Measurements from ENCODE around the gene DNAJC21. TPM values are rescaled to one million over a fixed set of nuclear protein-coding genes. Genes with fewer than 3 reads are reported as not detected.
"Not testable (repeated sequence)": the region's sequence is repeated elsewhere in the genome, so short reads cannot be mapped to it uniquely, and the experiment has no call there.

Gene DNAJC21
- total RNA-seq, 3 donors from 2014 or later (not counting 1 experiment from before 2014, with no cell fraction given), result 46.8 to 57.9 (median 56.1) TPM

- ATAC-seq (peak; percentile 2 to 18 (median 15)), DNase-seq (no peak)
- no peak for TF ChIP-seq CTCF (IDR thresholded peaks at IDR 0.05)
- H3K9me3 Mint-ChIP-seq, result no peaks in the 10 kb centered on the region
- H3K27ac ChIP-seq (ENCODE audit: low read length), result peak overlapping the region; percentile 81
- H3K4me1 Mint-ChIP-seq, result peaks cover 18 to 32% of the 10 kb centered on the region in 2 donors
- H3K36me3 ChIP-seq (ENCODE audit: control insufficient read depth, insufficient read depth, low read length), result peaks cover 28% of the 10 kb centered on the region
- intact Hi-C loops (cut with micrococcal nuclease), result loop anchor here (1.0 to 5.0 kb wide), 5 partner anchors 13 to 1474 kb away; partner anchors contain the start of genes AMACR, DNAJC21, TARS1 and TTC23L
- no peaks in the 10 kb centered on the region for H3K9me3 ChIP-seq (ENCODE audit: control insufficient read depth, insufficient read depth, low read length)
- no peaks in the 10 kb centered on the region for H3K27me3 ChIP-seq (ENCODE audit: control insufficient read depth, insufficient read depth, low read length)
- peak overlapping the region; percentile 93 for H3K4me3 ChIP-seq (ENCODE audit: low read length)
- WGBS (ENCODE audit: insufficient coverage), result 0% methylated on average over 20 of the region's 20 CpGs
- H3K36me3 Mint-ChIP-seq, result peaks cover 7% of the 10 kb centered on the region
- no peak overlapping the region for H3K27ac Mint-ChIP-seq
- no peak overlapping the region for H3K4me3 Mint-ChIP-seq
- H3K27me3 Mint-ChIP-seq (ENCODE audit: low read depth in 2 of 2), result no peaks in the 10 kb centered on the region
- H3K4me1 ChIP-seq (ENCODE audit: control insufficient read depth, insufficient read depth, low read length), result peaks cover 13% of the 10 kb centered on the region
These were observed 13.5 kb upstream of the DNAJC21 start for GRCh38 chr5:34915856-34916192.

GRCh38 chr5:34916518-34916917, 12.8 kb upstream of the DNAJC21 start:
- intact Hi-C loops (cut with micrococcal nuclease), result loop anchor here (5.0 kb wide), 4 partner anchors 79 to 1474 kb away; partner anchors contain the start of genes AMACR, TARS1 and TTC23L
- TF ChIP-seq CTCF (IDR thresholded peaks at IDR 0.05), result no peak
- Mint-ChIP-seq H3K36me3 (peaks cover 7% of the 10 kb centered on the region), H3K27me3 (ENCODE audit: low read depth in 2 of 2) (no peaks in the 10 kb centered on the region), H3K9me3 (no peaks in the 10 kb centered on the region), H3K4me3 (no peak overlapping the region), H3K27ac (no peak overlapping the region), H3K4me1 (peaks cover 18 to 32% of the 10 kb centered on the region in 2 donors)
- Histone ChIP-seq H3K27ac (ENCODE audit: low read length) (no peak overlapping the region), H3K27me3 (ENCODE audit: control insufficient read depth, insufficient read depth, low read length) (no peaks in the 10 kb centered on the region), H3K4me1 (ENCODE audit: control insufficient read depth, insufficient read depth, low read length) (peaks cover 13% of the 10 kb centered on the region), H3K36me3 (ENCODE audit: control insufficient read depth, insufficient read depth, low read length) (peaks cover 28% of the 10 kb centered on the region), H3K4me3 (ENCODE audit: low read length) (peak overlapping the region; percentile 93), H3K9me3 (ENCODE audit: control insufficient read depth, insufficient read depth, low read length) (no peaks in the 10 kb centered on the region)
- no peak for DNase-seq
- ATAC-seq, result no peak
- 34% methylated on average over 6 of the region's 6 CpGs for WGBS (ENCODE audit: insufficient coverage)

GRCh38 chr5:34918025-34918424, 11.3 kb upstream of the DNAJC21 start:
- no peaks in the 10 kb centered on the region for H3K27me3 Mint-ChIP-seq (ENCODE audit: low read depth in 2 of 2)
- no peak overlapping the region for H3K27ac ChIP-seq (ENCODE audit: low read length)
- no peak overlapping the region for H3K4me3 ChIP-seq (ENCODE audit: low read length)
- peaks cover 12 to 32% of the 10 kb centered on the region in 2 donors for H3K4me1 Mint-ChIP-seq
- peak overlapping the region in 1 of 2 donors; percentile 4 for H3K27ac Mint-ChIP-seq
- peaks cover 13% of the 10 kb centered on the region for H3K4me1 ChIP-seq (ENCODE audit: control insufficient read depth, insufficient read depth, low read length)
- no peaks in the 10 kb centered on the region for H3K27me3 ChIP-seq (ENCODE audit: control insufficient read depth, insufficient read depth, low read length)
- peaks cover 33% of the 10 kb centered on the region for H3K36me3 ChIP-seq (ENCODE audit: control insufficient read depth, insufficient read depth, low read length)
- peaks cover 7% of the 10 kb centered on the region for H3K36me3 Mint-ChIP-seq
- no peak for TF ChIP-seq CTCF (IDR thresholded peaks at IDR 0.05)
- intact Hi-C loops (cut with micrococcal nuclease), result loop anchor here (5.0 kb wide), 4 partner anchors 81 to 1476 kb away; partner anchors contain the start of genes AMACR, TARS1 and TTC23L
- H3K4me3 Mint-ChIP-seq, result no peak overlapping the region
- ATAC-seq (no peak), DNase-seq (no peak)
- no peaks in the 10 kb centered on the region for H3K9me3 ChIP-seq (ENCODE audit: control insufficient read depth, insufficient read depth, low read length)
- no peaks in the 10 kb centered on the region for H3K9me3 Mint-ChIP-seq
- WGBS (ENCODE audit: insufficient coverage), result 100% methylated on average over 3 of the region's 4 CpGs

GRCh38 chr5:34919077-34919476, 10.3 kb upstream of the DNAJC21 start:
- ATAC-seq (no peak), DNase-seq (peak in 1 of 2 donors; percentile 16)
- Histone ChIP-seq H3K9me3 (ENCODE audit: control insufficient read depth, insufficient read depth, low read length) (no peaks in the 10 kb centered on the region), H3K4me3 (ENCODE audit: low read length) (no peak overlapping the region), H3K27me3 (ENCODE audit: control insufficient read depth, insufficient read depth, low read length) (no peaks in the 10 kb centered on the region), H3K27ac (ENCODE audit: low read length) (no peak overlapping the region), H3K4me1 (ENCODE audit: control insufficient read depth, insufficient read depth, low read length) (peaks cover 13% of the 10 kb centered on the region), H3K36me3 (ENCODE audit: control insufficient read depth, insufficient read depth, low read length) (peaks cover 43% of the 10 kb centered on the region)
- WGBS (ENCODE audit: insufficient coverage), result 88% methylated on average over 4 of the region's 4 CpGs
- Mint-ChIP-seq H3K27me3 (ENCODE audit: low read depth in 2 of 2) (no peaks in the 10 kb centered on the region), H3K36me3 (peaks cover 12% of the 10 kb centered on the region), H3K9me3 (no peaks in the 10 kb centered on the region), H3K4me1 (peaks cover 12 to 28% of the 10 kb centered on the region in 2 donors), H3K4me3 (no peak overlapping the region), H3K27ac (no peak overlapping the region)
- intact Hi-C loops (cut with micrococcal nuclease), result loop anchor here (5.0 kb wide), 4 partner anchors 82 to 1477 kb away; partner anchors contain the start of genes AMACR, TARS1 and TTC23L
- TF ChIP-seq CTCF (IDR thresholded peaks at IDR 0.05), result no peak

- H3K4me1 Mint-ChIP-seq; H3K4me3 ChIP-seq (ENCODE audit: low read length); H3K27ac ChIP-seq (ENCODE audit: low read length); H3K9me3 ChIP-seq (ENCODE audit: control insufficient read depth, insufficient read depth, low read length); intact Hi-C loops (cut with micrococcal nuclease); DNase-seq; H3K9me3 Mint-ChIP-seq; H3K4me3 Mint-ChIP-seq; H3K27ac Mint-ChIP-seq; H3K27me3 ChIP-seq (ENCODE audit: control insufficient read depth, insufficient read depth, low read length); H3K4me1 ChIP-seq (ENCODE audit: control insufficient read depth, insufficient read depth, low read length); H3K27me3 Mint-ChIP-seq (ENCODE audit: low read depth in 2 of 2); ATAC-seq: not testable (repeated sequence)
- peaks cover 65% of the 10 kb centered on the region for H3K36me3 ChIP-seq (ENCODE audit: control insufficient read depth, insufficient read depth, low read length)
- WGBS (ENCODE audit: insufficient coverage), result 96% methylated on average over 6 of the region's 9 CpGs
- peaks cover 21% of the 10 kb centered on the region for H3K36me3 Mint-ChIP-seq
These were observed 6.1 kb upstream of the DNAJC21 start for GRCh38 chr5:34923256-34923655.
